Left lung (tissue), 10 donors: Measurements from ENCODE around the gene PCBP3. TPM values are rescaled to one million over a fixed set of nuclear protein-coding genes. Genes with fewer than 3 reads are reported as not detected.

Source experiments
- ATAC-seq: fragments of 200-7000 bp; cut with Tn5 transposase; one replicate; pipeline ENCODE4 v1.9.1; 2020; ENCODE audit warnings: moderate library complexity
- DNase-seq, 4 donors: peaks; one replicate each; pipeline ENCODE4 v3.0.0-alpha.2; 2013 to 2020
- H3K27ac ChIP-seq, 2 donors: fragments of 200-600 bp; sonication (generic) in 1 of 2; one replicate each; pipeline versions ENCODE4 v1.5.0 to v1.8.0; 2020 to 2021
- H3K27me3 ChIP-seq, 2 donors: fragments of 200-600 bp; sonication (generic) in 1 of 2; one replicate each; pipeline versions ENCODE4 v1.5.0 to v1.8.0; 2020 to 2021
- H3K36me3 ChIP-seq, 2 donors: fragments of 200-600 bp; sonication (generic) in 1 of 2; one replicate each; pipeline versions ENCODE4 v1.5.0 to v1.8.0; 2020 to 2021
- H3K4me1 ChIP-seq, 2 donors: fragments of 200-600 bp; one replicate each; pipeline ENCODE4 v1.8.0; 2021
- H3K4me3 ChIP-seq, 2 donors: fragments of 200-600 bp; sonication (generic) in 1 of 2; one replicate each; pipeline versions ENCODE4 v1.5.0 to v1.8.0; 2020 to 2021; ENCODE audit warnings: mild to moderate bottlenecking in 1 of 2
- H3K9me3 ChIP-seq, 2 donors: fragments of 200-600 bp; sonication (generic) in 1 of 2; one replicate each; pipeline versions ENCODE4 v1.5.0 to v1.8.0; 2020 to 2021
- CTCF ChIP-seq, 2 donors: fragments of 200-600 bp; sonication (generic) in 1 of 2; IDR thresholded peaks; one replicate each; pipeline versions ENCODE4 v1.5.0 to v1.8.0; 2021; ENCODE audit warnings: antibody characterized with exemption in 2 of 2
- intact Hi-C, 2 donors: fragments of 100-400 bp; cut with DNase I; formaldehyde crosslinking; loops; one replicate each; pipeline versions ENCODE4 v1.11.2 to v1.14.2; 2022
- polyA plus RNA-seq, 6 donors: library from polyadenylated mRNA; unstranded; fragments of 120-200 nt; gene quantifications; one replicate each; pipeline ENCODE4 v1.2.1, GENCODE V29; 2013; ENCODE audit not compliant: insufficient read length in 6 of 6
- total RNA-seq, 2 donors: library from RNA; stranded (reverse); fragmentation: NEBNext Ultra II Directional; extraction: Animal tissue kit (Norgen Biotek cat#: 25700); gene quantifications; one replicate each; pipeline ENCODE4 v1.2.1, GENCODE V29; 2021
- donor health status: DM: no; HTN: yes; CAD: no.
- donor health status: DM: no; HTN: no; CAD: no.

PCBP3 gene
- total and polyA plus RNA-seq, 8 donors = 2.1 to 13.8 (median 3.0) TPM

- no peak for ATAC-seq
- Histone ChIP-seq H3K36me3 (peaks cover 0 to 3% of the 10 kb centered on the region in 2 donors), H3K4me1 (no peaks in the 10 kb centered on the region), H3K27me3 (peaks cover 0 to 5% of the 10 kb centered on the region in 2 donors), H3K9me3 (no peaks in the 10 kb centered on the region), H3K27ac (no peak overlapping the region), H3K4me3 (no peak overlapping the region)
- intact Hi-C loops = no loop called here
- TF ChIP-seq CTCF (IDR thresholded peaks at IDR 0.05) = no peak
- DNase-seq = peak in 1 of 4 donors; percentile 68
Observed at GRCh38 chr21:45914321-45914845, 270.9 kb downstream of the PCBP3 start.

- intact Hi-C loops = no loop called here
- no peak for TF ChIP-seq CTCF (IDR thresholded peaks at IDR 0.05)
- Histone ChIP-seq H3K27me3 (peaks cover 0 to 4% of the 10 kb centered on the region in 2 donors), H3K9me3 (no peaks in the 10 kb centered on the region), H3K4me1 (no peaks in the 10 kb centered on the region), H3K27ac (no peak overlapping the region), H3K4me3 (no peak overlapping the region), H3K36me3 (peaks cover 0 to 3% of the 10 kb centered on the region in 2 donors)
- no peak for ATAC-seq
- peak in 1 of 4 donors; percentile 63 for DNase-seq
Observed at GRCh38 chr21:45916011-45916840, 272.7 kb downstream of the PCBP3 start.

- intact Hi-C loops = no loop called here
- Histone ChIP-seq H3K9me3 (no peaks in the 10 kb centered on the region), H3K4me1 (no peaks in the 10 kb centered on the region), H3K27ac (no peak overlapping the region), H3K36me3 (peaks cover 0 to 3% of the 10 kb centered on the region in 2 donors), H3K27me3 (peaks cover 0 to 4% of the 10 kb centered on the region in 2 donors), H3K4me3 (no peak overlapping the region)
- no peak for TF ChIP-seq CTCF (IDR thresholded peaks at IDR 0.05)
- ATAC-seq = no peak
- peak in 1 of 4 donors; percentile 34 for DNase-seq
Observed at GRCh38 chr21:45917241-45917640, 273.7 kb downstream of the PCBP3 start.

GRCh38 chr21:45918011-45918410 lies 274.5 kb downstream of the PCBP3 start:
- Histone ChIP-seq H3K27ac (no peak overlapping the region), H3K27me3 (peaks cover 0 to 4% of the 10 kb centered on the region in 2 donors), H3K9me3 (no peaks in the 10 kb centered on the region), H3K4me3 (no peak overlapping the region), H3K36me3 (no peaks in the 10 kb centered on the region), H3K4me1 (no peaks in the 10 kb centered on the region)
- intact Hi-C loops = no loop called here
- DNase-seq (peak in 1 of 4 donors; percentile 31), ATAC-seq (no peak)
- TF ChIP-seq CTCF (IDR thresholded peaks at IDR 0.05) = no peak

GRCh38 chr21:45918835-45919447 lies 275.4 kb downstream of the PCBP3 start:
- Histone ChIP-seq H3K9me3 (peaks cover 0 to 4% of the 10 kb centered on the region in 2 donors), H3K36me3 (no peaks in the 10 kb centered on the region), H3K27ac (no peak overlapping the region), H3K4me1 (no peaks in the 10 kb centered on the region), H3K27me3 (peaks cover 0 to 4% of the 10 kb centered on the region in 2 donors), H3K4me3 (no peak overlapping the region)
- no peak for ATAC-seq
- intact Hi-C loops = no loop called here
- DNase-seq = peak in 1 of 4 donors; percentile 55
- no peak for TF ChIP-seq CTCF (IDR thresholded peaks at IDR 0.05)
